ENCODE data around the gene CEP78.
A peak's percentile ranks its signal among the peaks of the same experiment; 100 is the strongest.

The CEP78 gene

GRCh38 chr9:78234810-78235209 lies 1.1 kb upstream of the CEP78 start:
- in situ Hi-C loops (cut with MboI; ENCODE audit: low sequenced_read_pairs, unreplicated experiment): no loop called here
- no peak for DNase-seq (ENCODE audit: low spot score)
- TF ChIP-seq CTCF (IDR thresholded peaks at IDR 0.05; ENCODE audit: borderline replicate concordance, control extremely low read depth, extremely low read depth, insufficient read depth, missing control alignments): no peak

DNA sequence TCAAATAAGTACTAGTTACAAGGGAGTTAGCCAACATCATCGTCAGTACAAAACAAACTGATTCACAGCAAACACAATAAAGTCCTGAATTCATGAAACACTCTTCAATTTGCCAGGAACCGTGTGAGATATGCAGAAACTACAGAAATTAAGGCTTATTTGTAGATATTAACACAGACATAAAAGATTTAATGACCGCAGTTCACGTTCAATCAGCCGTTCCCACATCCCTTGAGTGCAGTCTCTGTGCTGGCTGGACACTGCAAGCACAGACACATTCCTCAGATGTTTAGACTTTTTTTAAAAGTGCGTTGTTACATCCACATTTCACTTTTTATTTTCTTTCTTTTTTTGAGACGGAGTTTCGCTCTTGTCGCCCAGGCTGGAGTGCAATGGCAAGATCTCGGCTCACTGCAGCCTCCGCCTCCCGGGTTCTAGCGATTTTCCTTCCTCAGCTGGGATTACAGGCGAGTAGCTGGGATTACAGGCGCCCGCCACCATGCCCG lies 566 bp upstream of the CEP78 start:
- TF ChIP-seq CTCF (IDR thresholded peaks at IDR 0.05; ENCODE audit: borderline replicate concordance, control extremely low read depth, extremely low read depth, insufficient read depth, missing control alignments): no peak
- in situ Hi-C loops (cut with MboI; ENCODE audit: low sequenced_read_pairs, unreplicated experiment): no loop called here
- peak; percentile 25 for DNase-seq (ENCODE audit: low spot score)

- in situ Hi-C loops (cut with MboI; ENCODE audit: low sequenced_read_pairs, unreplicated experiment): no loop called here
Measured at GRCh38 chr9:78236551-78236910, 656 bp downstream of the CEP78 start.

DNA sequence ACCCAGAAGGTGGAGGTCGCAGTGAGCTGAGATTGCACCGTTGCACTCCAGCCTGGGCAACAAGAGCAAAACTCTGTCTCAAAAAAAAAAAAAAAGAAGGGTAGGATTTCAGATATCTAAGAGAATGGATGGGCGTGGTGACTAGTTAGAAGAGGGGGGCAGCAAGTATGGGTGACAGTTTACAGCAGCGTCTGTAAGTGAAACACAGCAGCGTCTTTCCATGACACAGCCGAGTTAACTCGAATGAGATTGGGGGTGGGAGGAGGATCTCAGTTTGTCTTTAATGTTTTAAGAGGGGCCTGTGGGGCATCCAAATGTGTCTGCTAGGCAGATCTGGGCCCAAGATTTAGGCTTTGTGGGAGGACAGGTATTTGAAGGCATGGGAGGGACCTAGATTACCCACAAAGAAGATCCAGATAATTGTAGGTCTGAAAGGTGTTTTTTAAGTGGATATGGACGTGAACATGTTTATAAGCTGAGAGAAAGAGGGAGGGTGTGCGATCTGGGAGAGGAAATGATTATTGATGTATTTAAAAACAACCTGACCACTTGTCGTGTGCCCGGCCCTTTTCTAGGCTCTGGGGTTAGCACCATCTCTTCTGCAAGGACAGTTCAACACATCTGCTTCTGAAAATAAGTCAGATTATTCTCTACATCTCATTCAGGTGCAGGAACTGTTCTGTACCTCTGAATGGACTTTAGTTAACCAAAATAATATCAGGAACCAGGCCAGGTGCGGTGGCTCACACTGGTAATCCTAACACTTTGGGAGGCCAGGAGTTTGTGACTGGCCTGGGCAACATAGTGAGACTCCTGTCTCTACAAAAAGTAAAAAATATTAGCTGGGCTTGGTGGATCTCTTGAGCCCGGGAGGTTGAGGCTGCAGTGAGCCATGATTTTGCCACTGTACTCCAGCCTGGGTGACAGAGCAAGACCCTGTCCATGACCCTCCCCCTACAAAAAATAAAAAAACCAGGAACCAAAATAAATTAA lies 2.5 kb downstream of the CEP78 start:
- in situ Hi-C loops (cut with MboI; ENCODE audit: low sequenced_read_pairs, unreplicated experiment): no loop called here
- no peak for TF ChIP-seq CTCF (IDR thresholded peaks at IDR 0.05; ENCODE audit: borderline replicate concordance, control extremely low read depth, extremely low read depth, insufficient read depth, missing control alignments)
- no peak for DNase-seq (ENCODE audit: low spot score)

More at GRCh38 chr9:78236551-78236910, 656 bp downstream of the CEP78 start:
- peak; percentile 47 for DNase-seq (ENCODE audit: low spot score)
- no peak for TF ChIP-seq CTCF (IDR thresholded peaks at IDR 0.05; ENCODE audit: borderline replicate concordance, control extremely low read depth, extremely low read depth, insufficient read depth, missing control alignments)

- no peak for TF ChIP-seq CTCF (IDR thresholded peaks at IDR 0.05; ENCODE audit: borderline replicate concordance, control extremely low read depth, extremely low read depth, insufficient read depth, missing control alignments)
- no peak for DNase-seq (ENCODE audit: low spot score)
- in situ Hi-C loops (cut with MboI; ENCODE audit: low sequenced_read_pairs, unreplicated experiment): no loop called here
Measured at GRCh38 chr9:78239506-78239905, 3.6 kb downstream of the CEP78 start.

- DNase-seq (ENCODE audit: low spot score): no peak
- no peak for TF ChIP-seq CTCF (IDR thresholded peaks at IDR 0.05; ENCODE audit: borderline replicate concordance, control extremely low read depth, extremely low read depth, insufficient read depth, missing control alignments)
- in situ Hi-C loops (cut with MboI; ENCODE audit: low sequenced_read_pairs, unreplicated experiment): no loop called here
Measured at GRCh38 chr9:78242041-78242440, 6.2 kb downstream of the CEP78 start.

Data from GM13976 (cell line).